K562 (cell line): ENCODE measurements around the gene THOP1. TPM values are rescaled to one million over a fixed set of nuclear protein-coding genes. Genes with fewer than 3 reads are reported as not detected.
A peak's percentile ranks its signal among the peaks of the same experiment; 100 is the strongest.

Experiments used
- BDP1 ChIP-seq: IDR thresholded peaks from 3 replicates; pipeline ENCODE4 v1.6.1; 2011; ENCODE audit not compliant: insufficient read length, insufficient read depth
- C11orf30 ChIP-seq: fragments of 450-650 bp; IDR thresholded peaks from 2 replicates; pipeline ENCODE4 v1.6.1; 2016; ENCODE audit warnings: low read depth, mild to moderate bottlenecking
- CREM ChIP-seq: IDR thresholded peaks from 2 replicates; pipeline ENCODE4 v1.6.1; 2014; ENCODE audit warnings: antibody characterized with exemption, low read depth
- E2F4 ChIP-seq: sonication (generic); formaldehyde crosslinking; IDR thresholded peaks from 2 replicates; pipeline ENCODE4 v1.8.0; 2022; ENCODE audit warnings: mild to moderate bottlenecking, low read depth, missing genetic modification reagents
- KLF13 ChIP-seq: fragments of 450-650 bp; IDR thresholded peaks from 2 replicates; pipeline ENCODE4 v1.6.1; 2016; ENCODE audit warnings: missing genetic modification characterization, low read depth, mild to moderate bottlenecking, missing compliant biosample characterization, moderate library complexity, borderline replicate concordance
- MAFF ChIP-seq: IDR thresholded peaks from 2 replicates; pipeline ENCODE4 v1.6.1; 2012; ENCODE audit warnings: low read length, improper control_type of control experiment
- MTF1 ChIP-seq: fragments of 250-450 bp; sonication (Bioruptor Pico); IDR thresholded peaks from 2 replicates; pipeline ENCODE4 v1.9.0; 2021; ENCODE audit warnings: moderate library complexity, mild to moderate bottlenecking, inconsistent platforms, borderline replicate concordance
- NBN ChIP-seq: fragments of 450-650 bp; IDR thresholded peaks from 2 replicates; pipeline ENCODE4 v1.6.1; 2016; ENCODE audit warnings: low read depth, mild to moderate bottlenecking
- PCBP1 ChIP-seq: fragments of 200-400 bp; formaldehyde crosslinking; IDR thresholded peaks from 2 replicates; pipeline ENCODE4 v1.6.1; 2018; ENCODE audit warnings: mild to moderate bottlenecking, low read depth, low read length; ENCODE audit not compliant: poor library complexity, severe bottlenecking
- POLR2A ChIP-seq: fragments of 450-650 bp; conservative IDR thresholded peaks from 2 replicates; pipeline ENCODE4 v1.6.1; 2016
- PRPF4 ChIP-seq: fragments of 200-400 bp; formaldehyde crosslinking; IDR thresholded peaks from one replicate; pipeline ENCODE4 v1.6.1; 2017; ENCODE audit warnings: low read length, low read depth, mild to moderate bottlenecking; ENCODE audit not compliant: insufficient read depth, poor library complexity, severe bottlenecking
- SAP30 ChIP-seq: fragments of 200-600 bp; sonication (generic); IDR thresholded peaks from 2 replicates; pipeline ENCODE4 v1.6.1; 2012; ENCODE audit warnings: borderline replicate concordance, low read depth, mild to moderate bottlenecking, moderate library complexity, low read length, control low read depth, inconsistent platforms; ENCODE audit not compliant: insufficient read depth, poor library complexity, severe bottlenecking
- SIX5 ChIP-seq, 2 experiments: IDR thresholded peaks; 2 replicates each; pipeline ENCODE4 v1.6.1; 2011; ENCODE audit warnings: low read length in 2 of 2, borderline replicate concordance in 1 of 2, low read depth in 1 of 2, mild to moderate bottlenecking in 1 of 2, moderate library complexity in 1 of 2; ENCODE audit not compliant: insufficient read depth in 1 of 2
- STAG1 ChIP-seq: sonication (generic); formaldehyde crosslinking; IDR thresholded peaks from 2 replicates; pipeline ENCODE4 v1.5.0; 2020; ENCODE audit warnings: missing genetic modification reagents, borderline replicate concordance
- YY1 ChIP-seq, 3 experiments: IDR thresholded peaks; 2 replicates each; pipeline ENCODE4 v1.6.1; 2011; ENCODE audit warnings: low read length in 2 of 3, mild to moderate bottlenecking in 2 of 3, moderate library complexity in 2 of 3, borderline replicate concordance in 1 of 3, control low read depth in 1 of 3, low read depth in 1 of 3; ENCODE audit not compliant: insufficient read depth in 3 of 3, insufficient replicate concordance in 2 of 3, control insufficient read depth in 1 of 3, insufficient read length in 1 of 3; ENCODE audit errors: extremely low read depth in 1 of 3
- ZBTB11 ChIP-seq, 3 experiments: fragments of 200-800 bp in 1 of 3; fragments of 250-450 bp in 1 of 3; fragments of 450-650 bp in 1 of 3; sonication (Bioruptor Pico) in 1 of 3; sonication (Bioruptor generic) in 1 of 3; formaldehyde crosslinking in 1 of 3; IDR thresholded peaks; 2 replicates each; pipeline versions ENCODE4 v1.6.1 to v1.8.0; 2016 to 2022; ENCODE audit warnings: mild to moderate bottlenecking in 2 of 3, missing genetic modification characterization in 2 of 3, missing compliant biosample characterization in 1 of 3, moderate library complexity in 1 of 3
- ZC3H8 ChIP-seq: fragments of 450-650 bp; IDR thresholded peaks from 2 replicates; pipeline ENCODE4 v1.6.1; 2017
- ZNF655 ChIP-seq: fragments of 250-450 bp; sonication (Bioruptor Pico); IDR thresholded peaks from 2 replicates; pipeline ENCODE4 v1.5.0; 2021
- ZNF696 ChIP-seq: fragments of 250-450 bp; sonication (Bioruptor Pico); conservative IDR thresholded peaks from 2 replicates; pipeline ENCODE4 v1.4.0; 2020; ENCODE audit warnings: mild to moderate bottlenecking, moderate library complexity
- ZNF79 ChIP-seq: fragments of 250-450 bp; sonication (Bioruptor Pico); IDR thresholded peaks from 2 replicates; pipeline ENCODE4 v1.4.0; 2020; ENCODE audit warnings: low read depth, mild to moderate bottlenecking, moderate library complexity
- polyA plus RNA-seq, 8 experiments: library from polyadenylated mRNA; depleted of rRNA in 4 of 8; stranded (reverse) in 5 of 8; unstranded in 3 of 8; fragments of >200 nt; fragmentation: Nextera tagmentation in 2 of 8; fragmentation: Illumina TruSeq in 1 of 8; extraction: Ambion mirVana in 2 of 8; extraction: Trizol in 1 of 8; gene quantifications; 2 replicates each; pipeline versions ENCODE4 v1.2.1 to v1.2.3, GENCODE V29; 2011 to 2014; ENCODE audit warnings: inconsistent platforms in 1 of 8, missing spikeins in 1 of 8
- total RNA-seq, 7 experiments: library from RNA; depleted of rRNA in 6 of 7; stranded (reverse); fragments of >200 nt in 6 of 7; fragmentation: Illumina TruSeq in 2 of 7; extraction: Trizol in 2 of 7; gene quantifications; 2 replicates each; pipeline versions ENCODE4 v1.2.1 to v1.2.3, GENCODE V29; 2011 to 2021; ENCODE audit warnings: low replicate concordance in 1 of 7

The THOP1 gene
- total and polyA plus RNA-seq, 9 of the 15 experiments (the other 6 are each of a cell fraction or from before 2014, with no cell fraction given), result 1.3 to 255 (median 96.1) TPM

GRCh38 chr19:2785244-2785997, at the start of gene THOP1 (continued):
- TF ChIP-seq ZBTB11 (CRISPR knock-in tag; IDR thresholded peaks at IDR 0.05) (0 out of 6 replicates have a peak, but pooled peaks of 1 of the 3 experiments have one; percentile 18), ZNF696 (CRISPR knock-in tag) (no peak), KLF13 (tag) (no peak), ZNF79 (CRISPR knock-in tag) (no peak), POLR2A (peak; percentile 82), PRPF4 (no peak), C11orf30 (no peak), NBN (no peak), ZC3H8 (no peak), SAP30 (peak; percentile 97), ZNF655 (CRISPR knock-in tag) (no peak), MTF1 (no peak), CREM (peak; percentile 88), E2F4 (CRISPR knock-in tag) (no peak), BDP1 (no peak), PCBP1 (no peak), MAFF (no peak), YY1 (IDR thresholded peaks at IDR 0.05; ENCODE audit: borderline replicate concordance in 1 of 3, control insufficient read depth in 1 of 3, extremely low read depth in 1 of 3, insufficient read depth in 3 of 3, insufficient read length in 1 of 3, insufficient replicate concordance in 2 of 3, low read depth in 1 of 3, low read length in 2 of 3) (peak in 2 of 3 experiments; percentile 52 to 57), SIX5 (IDR thresholded peaks at IDR 0.05; ENCODE audit: borderline replicate concordance in 1 of 2, insufficient read depth in 1 of 2, low read depth in 1 of 2, low read length in 2 of 2) (no peak), STAG1 (CRISPR knock-in tag) (no peak)
